BLaER1 treated with 17β-estradiol and CSF1 and Interleukin-3, amounts not matched to agents 10 nM and 100 nM (cell line): Measurements from ENCODE around the gene NLRC5.
A peak's percentile ranks its signal among the peaks of the same experiment; 100 is the strongest.

ENCODE experiments used
- H3K27ac ChIP-seq, 11 experiments: shearing (Covaris generic); formaldehyde crosslinking; 2 replicates each; pipeline ENCODE4 v1.8.1; 2022
- H3K27me3 ChIP-seq, 11 experiments: shearing (Covaris generic); formaldehyde crosslinking; 2 replicates each; pipeline ENCODE4 v1.8.1; 2022
- H3K36me3 ChIP-seq, 11 experiments: shearing (Covaris generic); formaldehyde crosslinking; 2 replicates each; pipeline ENCODE4 v1.8.1; 2022
- H3K4me1 ChIP-seq, 10 experiments: shearing (Covaris generic); formaldehyde crosslinking; 2 replicates each; pipeline ENCODE4 v1.8.1; 2022
- H3K4me2 ChIP-seq, 11 experiments: shearing (Covaris generic); formaldehyde crosslinking; 2 replicates each; pipeline ENCODE4 v1.8.1; 2022
- H3K4me3 ChIP-seq, 10 experiments: shearing (Covaris generic); formaldehyde crosslinking; 2 replicates each; pipeline ENCODE4 v1.8.1; 2022
- H3K9ac ChIP-seq, 11 experiments: shearing (Covaris generic); formaldehyde crosslinking; 2 replicates each; pipeline ENCODE4 v1.8.1; 2022
- H3K9me3 ChIP-seq, 11 experiments: shearing (Covaris generic); formaldehyde crosslinking; replicated peaks in 1 of 11; 2 replicates each; pipeline ENCODE4 v1.8.1; 2022
- H4K20me1 ChIP-seq, 11 experiments: shearing (Covaris generic); formaldehyde crosslinking; 2 replicates each; pipeline ENCODE4 v1.8.1; 2022
- Cebpa-rat ChIP-seq, 11 experiments: shearing (Covaris generic); IDR thresholded peaks; 2 replicates each; pipeline ENCODE4 v1.8.1; 2022

NLRC5 gene

DNA sequence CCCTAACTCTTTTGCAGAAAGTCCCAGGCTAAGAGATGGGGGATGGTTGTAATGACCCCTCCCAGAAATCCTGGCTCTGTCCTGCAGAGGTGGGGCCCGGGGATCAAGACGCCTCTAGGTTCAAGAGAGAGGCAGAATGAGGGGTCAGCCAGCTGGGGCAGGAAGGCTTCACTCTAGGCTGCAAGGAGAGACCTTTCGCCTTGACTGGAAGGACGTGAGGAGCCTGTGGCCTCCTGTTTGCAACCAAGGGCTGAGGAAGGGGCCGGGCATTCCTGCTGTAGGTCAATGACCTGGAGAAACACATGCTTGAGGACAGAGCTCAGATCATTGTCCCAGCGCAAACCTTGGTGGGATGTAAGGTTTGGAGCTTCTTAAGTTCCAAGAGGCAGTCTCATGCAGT, 36.4 kb upstream of the NLRC5 start:
- peak overlapping the region in 3 of 11 experiments; percentile 11 to 31 (median 30); a peak in 4 of 22 replicates for H3K9ac ChIP-seq
- no peak for TF ChIP-seq Cebpa-rat (IDR thresholded peaks at IDR 0.05)
- H3K27me3 ChIP-seq = no peaks in the 10 kb centered on the region
- peak overlapping the region in 8 of 11 experiments; percentile 77 to 87 (median 84); a peak in 16 of 22 replicates for H3K4me2 ChIP-seq
- peaks cover 29 to 58% (median 55%) of the 10 kb centered on the region in 10 experiments for H3K4me1 ChIP-seq
- H3K36me3 ChIP-seq = no peaks in the 10 kb centered on the region
- peak overlapping the region in 8 of 11 experiments; percentile 1 to 83 (median 68); a peak in 12 of 22 replicates for H3K27ac ChIP-seq
- H3K9me3 ChIP-seq = peaks cover 0 to 8% (median 0%) of the 10 kb centered on the region in 11 experiments; a peak in 1 of 22 replicates
- H3K4me3 ChIP-seq = no peak overlapping the region
- H4K20me1 ChIP-seq = peaks cover 0 to 25% (median 0%) of the 10 kb centered on the region in 11 experiments; a peak in 4 of 22 replicates

DNA sequence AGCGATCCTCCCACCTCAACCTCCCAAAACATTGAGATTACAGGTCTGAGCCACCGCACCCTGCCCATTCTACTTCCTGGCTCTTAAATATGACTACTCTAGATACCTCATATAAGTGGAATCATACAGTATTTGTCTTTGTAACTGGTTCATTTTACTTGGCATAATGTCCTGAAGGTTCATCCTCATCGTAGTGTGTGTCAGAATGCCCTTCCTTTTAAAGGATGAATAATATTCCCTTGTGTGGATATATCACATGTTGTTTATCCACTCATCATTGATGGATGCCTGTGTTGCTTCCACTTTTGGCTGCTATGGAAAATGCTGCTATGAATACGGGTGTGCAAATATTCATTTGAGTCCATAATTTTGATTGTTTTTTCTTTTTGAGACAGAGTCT, 33.3 kb upstream of the NLRC5 start:
- H3K4me3 ChIP-seq = no peak overlapping the region
- no peak overlapping the region for H3K27ac ChIP-seq
- H4K20me1 ChIP-seq = peaks cover 0 to 3% (median 0%) of the 10 kb centered on the region in 11 experiments; a peak in 2 of 22 replicates
- peaks cover 0 to 8% (median 0%) of the 10 kb centered on the region in 11 experiments; a peak in 1 of 22 replicates for H3K9me3 ChIP-seq
- TF ChIP-seq Cebpa-rat (IDR thresholded peaks at IDR 0.05) = no peak
- H3K27me3 ChIP-seq = no peaks in the 10 kb centered on the region
- peaks cover 19 to 50% (median 42%) of the 10 kb centered on the region in 10 experiments for H3K4me1 ChIP-seq
- H3K4me2 ChIP-seq = no peak overlapping the region
- no peaks in the 10 kb centered on the region for H3K36me3 ChIP-seq
- no peak overlapping the region for H3K9ac ChIP-seq

DNA sequence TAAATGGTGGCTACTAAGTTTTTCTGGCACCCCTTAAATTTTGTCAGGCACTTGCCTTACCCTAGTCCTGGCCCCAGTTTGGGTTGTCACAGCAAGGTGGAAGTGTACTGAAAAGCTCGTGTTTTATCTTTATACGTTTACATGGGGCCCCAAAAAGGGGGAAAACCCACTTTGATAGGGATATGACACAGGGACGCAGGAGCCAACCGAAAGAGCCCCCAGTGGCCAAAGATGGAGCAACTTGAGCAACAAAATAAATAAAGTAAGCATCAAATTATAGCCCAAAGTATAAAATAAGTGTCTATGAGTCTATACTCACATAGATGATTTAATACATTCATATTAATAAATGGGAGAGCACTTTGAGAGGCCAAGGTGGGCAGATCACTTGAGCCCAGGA, 32.6 kb upstream of the NLRC5 start:
- Histone ChIP-seq H4K20me1 (no peaks in the 10 kb centered on the region), H3K4me1 (peaks cover 13 to 50% (median 41%) of the 10 kb centered on the region in 10 experiments), H3K4me2 (no peak overlapping the region), H3K36me3 (no peaks in the 10 kb centered on the region), H3K9ac (no peak overlapping the region), H3K27me3 (no peaks in the 10 kb centered on the region), H3K9me3 (peaks cover 0 to 8% (median 0%) of the 10 kb centered on the region in 11 experiments; a peak in 1 of 22 replicates), H3K27ac (no peak overlapping the region), H3K4me3 (no peak overlapping the region)
- TF ChIP-seq Cebpa-rat (IDR thresholded peaks at IDR 0.05) = no peak

DNA sequence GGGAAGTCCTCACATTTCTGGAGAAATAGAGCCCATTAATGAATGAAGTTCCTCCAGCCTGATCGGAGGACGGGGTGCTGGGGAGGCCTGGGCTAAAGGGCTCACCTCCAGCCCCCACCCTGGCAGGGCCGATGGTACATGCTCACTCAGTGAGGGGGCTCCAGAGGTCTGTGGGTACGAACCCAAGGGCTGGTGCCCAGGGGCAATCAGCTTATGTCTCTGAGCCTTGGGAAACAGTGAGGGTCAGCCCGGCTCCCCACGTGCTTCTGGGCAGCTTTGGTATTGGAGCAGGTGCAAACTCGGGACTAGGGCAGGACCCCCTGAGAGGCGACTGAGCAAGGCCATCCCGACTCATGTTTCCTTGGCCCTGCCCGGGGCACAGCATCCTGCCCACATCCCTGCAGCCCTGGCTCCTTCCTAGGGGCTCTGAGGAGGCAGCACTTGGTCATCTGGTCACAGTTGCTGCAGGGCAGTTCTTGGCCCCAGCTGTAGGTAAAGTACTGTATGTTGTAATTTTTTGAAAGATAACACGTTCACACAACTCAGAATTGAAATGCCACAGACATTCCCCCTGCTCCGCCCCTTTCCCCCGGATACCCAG, 28.6 kb upstream of the NLRC5 start:
- Histone ChIP-seq H3K27ac (peak overlapping the region in 2 of 11 experiments; percentile 32 to 84; a peak in 4 of 22 replicates), H3K4me1 (peaks cover 24 to 66% (median 51%) of the 10 kb centered on the region in 10 experiments), H3K36me3 (no peaks in the 10 kb centered on the region), H3K9ac (0 out of 22 replicates have a peak overlapping the region, but pooled peaks of 1 of the 11 experiments have one; percentile 8), H3K4me2 (peak overlapping the region in 6 of 11 experiments; percentile 6 to 66 (median 55); a peak in 8 of 22 replicates), H3K27me3 (no peaks in the 10 kb centered on the region), H3K4me3 (no peak overlapping the region), H4K20me1 (no peaks in the 10 kb centered on the region), H3K9me3 (no peaks in the 10 kb centered on the region; a peak in 1 of 22 replicates)
- no peak for TF ChIP-seq Cebpa-rat (IDR thresholded peaks at IDR 0.05)

DNA sequence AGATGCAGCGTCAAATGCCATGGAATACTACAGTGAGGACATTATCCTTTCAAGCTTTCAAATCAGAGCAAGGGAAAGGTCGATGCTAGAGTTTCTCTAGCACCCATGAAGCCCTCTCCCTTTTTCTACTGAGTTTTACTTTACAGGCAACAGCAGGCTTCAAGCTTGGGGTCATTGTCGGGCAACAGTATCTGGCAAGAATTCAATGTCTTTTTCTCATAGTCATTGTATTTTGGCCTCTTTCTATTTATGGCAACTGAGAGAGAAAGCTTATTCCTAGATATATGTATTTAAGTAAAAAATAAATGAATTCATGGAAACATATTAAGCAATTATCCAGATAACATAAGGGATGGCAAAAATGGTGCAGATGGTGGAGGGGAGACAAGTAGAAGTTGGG, 28.0 kb upstream of the NLRC5 start:
- no peaks in the 10 kb centered on the region for H4K20me1 ChIP-seq
- TF ChIP-seq Cebpa-rat (IDR thresholded peaks at IDR 0.05) = no peak
- peak overlapping the region; percentile 2 to 66 (median 43); a peak in 19 of 22 replicates for H3K4me2 ChIP-seq
- H3K9ac ChIP-seq = peak overlapping the region in 4 of 11 experiments; percentile 8 to 21 (median 18); a peak in 1 of 22 replicates
- peak overlapping the region in 6 of 11 experiments; percentile 36 to 84 (median 54); a peak in 6 of 22 replicates for H3K27ac ChIP-seq
- no peaks in the 10 kb centered on the region for H3K9me3 ChIP-seq
- no peaks in the 10 kb centered on the region for H3K27me3 ChIP-seq
- H3K4me1 ChIP-seq = peaks cover 30 to 72% (median 57%) of the 10 kb centered on the region in 10 experiments
- H3K4me3 ChIP-seq = no peak overlapping the region
- no peaks in the 10 kb centered on the region for H3K36me3 ChIP-seq

DNA sequence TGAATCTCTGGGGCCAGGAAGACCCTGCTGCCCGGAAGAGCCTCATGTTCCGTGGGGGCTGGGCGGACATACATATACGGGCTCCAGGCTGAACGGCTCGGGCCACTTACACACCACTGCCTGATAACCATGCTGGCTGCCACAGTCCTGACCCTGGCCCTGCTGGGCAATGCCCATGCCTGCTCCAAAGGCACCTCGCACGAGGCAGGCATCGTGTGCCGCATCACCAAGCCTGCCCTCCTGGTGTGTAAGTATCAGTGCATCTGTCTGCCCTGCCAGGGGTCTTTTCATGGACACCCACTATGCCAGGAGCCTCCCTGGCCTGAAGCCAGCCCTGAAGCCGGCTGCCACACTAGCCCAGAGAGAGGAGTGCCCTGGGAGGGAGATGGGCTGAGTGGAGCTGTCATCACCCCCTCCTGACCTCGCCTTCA, 27.5 kb upstream of the NLRC5 start, which contains the start of gene CETP:
Gene CETP, plus strand, starts transcription at position 100 of the 431 bp plus-strand sequence. Its CDS starts 30 bp downstream, at position 130.
- Histone ChIP-seq H3K4me2 (peak within 1 kb of the TSS; percentile 2 to 66 (median 43); a peak in 19 of 22 replicates), H3K4me3 (no peak within 1 kb of the TSS), H3K27me3 (no peaks in the 10 kb centered on the region), H3K9ac (peak within 1 kb of the TSS in 4 of 11 experiments; percentile 8 to 21 (median 18); a peak in 1 of 22 replicates), H3K9me3 (no peaks in the 10 kb centered on the region), H3K27ac (peak within 1 kb of the TSS in 7 of 11 experiments; percentile 36 to 84 (median 50); a peak in 14 of 22 replicates), H3K4me1 (peaks cover 30 to 76% (median 58%) of the 10 kb centered on the region in 10 experiments), H3K36me3 (no peaks in the 10 kb centered on the region), H4K20me1 (no peaks in the 10 kb centered on the region)
- TF ChIP-seq Cebpa-rat (IDR thresholded peaks at IDR 0.05) = no peak

DNA sequence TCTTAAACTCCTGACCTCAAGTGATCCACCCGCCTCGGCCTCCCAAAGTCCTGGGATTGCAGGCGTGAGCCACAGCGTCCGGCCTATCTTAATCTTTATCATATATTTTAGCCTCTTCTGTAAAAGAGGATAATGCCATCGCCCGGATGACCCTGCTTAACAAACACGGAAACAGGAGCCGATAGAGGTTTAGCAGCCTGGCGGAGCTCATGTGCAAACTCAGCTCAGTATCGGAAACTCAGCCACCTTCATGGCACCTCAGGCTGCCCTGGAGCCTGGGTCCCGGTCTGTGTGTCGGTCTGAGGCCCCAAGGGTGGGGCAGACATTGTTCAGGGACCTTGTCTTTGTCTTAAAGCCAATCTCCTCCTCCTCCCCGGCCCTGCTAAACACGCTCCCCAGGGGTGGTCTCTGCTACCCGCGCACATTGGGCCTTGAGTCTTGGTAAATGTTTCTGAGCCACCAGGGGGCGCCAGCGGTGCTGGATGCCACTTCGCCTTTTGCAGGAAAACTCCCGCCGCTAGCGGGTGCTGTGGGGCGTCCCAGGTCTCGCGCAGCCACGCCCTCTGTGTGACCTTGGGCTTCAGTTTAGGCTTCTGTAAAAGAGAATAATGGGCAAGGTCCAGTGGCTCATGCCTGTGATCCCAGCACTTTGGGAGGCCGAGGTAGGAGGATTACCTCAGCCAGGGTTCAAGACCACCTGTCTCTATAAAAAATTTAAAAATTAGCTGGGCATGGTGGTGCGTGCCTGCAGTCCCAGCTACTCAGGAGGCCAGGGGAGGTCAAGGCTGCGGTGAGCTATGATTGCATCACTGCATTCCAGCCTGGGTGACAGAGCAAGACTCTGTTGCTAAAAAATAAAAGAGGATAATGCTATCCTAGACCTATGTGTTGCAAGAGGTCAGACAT, 24.9 kb upstream of the NLRC5 start:
- no peaks in the 10 kb centered on the region for H3K36me3 ChIP-seq
- H3K9ac ChIP-seq = peak overlapping the region in 8 of 11 experiments; percentile 41 to 73 (median 60); a peak in 14 of 22 replicates
- H3K9me3 ChIP-seq = no peaks in the 10 kb centered on the region
- H3K4me3 ChIP-seq = no peak overlapping the region
- H3K4me1 ChIP-seq = peaks cover 36 to 82% (median 63%) of the 10 kb centered on the region in 10 experiments
- peak in 3 of 11 experiments; percentile 14 to 54 (median 30); a peak in 4 of 22 replicates for TF ChIP-seq Cebpa-rat (IDR thresholded peaks at IDR 0.05)
- H3K27ac ChIP-seq = peak overlapping the region in 9 of 11 experiments; percentile 75 to 84 (median 80); a peak in 18 of 22 replicates
- peak overlapping the region; percentile 54 to 84 (median 75) for H3K4me2 ChIP-seq
- no peaks in the 10 kb centered on the region for H3K27me3 ChIP-seq
- no peaks in the 10 kb centered on the region for H4K20me1 ChIP-seq
